GM18502 (cell line): Measurements from ENCODE around the gene MBNL2.

ENCODE experiments used
- ATAC-seq: cut with Tn5 transposase; IDR thresholded peaks from one replicate; pipeline ENCODE4 v1.9.1; 2021; ENCODE audit warnings: mild to moderate bottlenecking; ENCODE audit not compliant: unreplicated experiment, poor library complexity

MBNL2 gene

DNA sequence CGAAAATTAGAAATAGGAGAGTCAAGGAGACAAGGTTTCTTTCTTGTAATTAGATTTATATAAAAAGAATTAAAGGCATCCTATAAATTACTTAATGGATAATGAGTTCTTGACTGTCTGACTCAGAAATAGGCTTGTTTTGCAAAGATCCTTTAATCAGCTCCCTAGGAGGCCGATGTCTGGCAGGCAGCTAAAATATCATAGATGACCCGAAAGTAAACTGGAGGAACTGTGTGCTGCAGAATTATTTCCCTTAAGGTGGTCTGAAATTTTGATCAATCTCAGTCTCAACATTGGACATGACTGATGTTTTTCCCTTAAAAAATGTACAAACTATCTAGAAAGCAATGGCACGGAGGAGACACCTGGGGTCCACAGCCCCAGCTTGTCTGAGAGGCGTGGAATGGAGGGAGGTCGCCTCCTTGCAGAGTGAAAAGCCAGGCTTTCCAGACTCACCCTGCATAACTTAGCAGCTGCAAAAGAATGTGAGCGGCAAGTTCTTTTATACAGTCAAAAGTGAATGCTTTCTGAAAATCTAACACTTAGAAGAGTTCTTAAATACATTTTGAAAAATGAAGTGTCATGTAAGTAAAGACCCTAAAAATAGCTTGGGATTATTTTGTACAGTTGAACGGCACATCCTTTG lies 44.8 kb downstream of the MBNL2 start:
- no peak for ATAC-seq

DNA sequence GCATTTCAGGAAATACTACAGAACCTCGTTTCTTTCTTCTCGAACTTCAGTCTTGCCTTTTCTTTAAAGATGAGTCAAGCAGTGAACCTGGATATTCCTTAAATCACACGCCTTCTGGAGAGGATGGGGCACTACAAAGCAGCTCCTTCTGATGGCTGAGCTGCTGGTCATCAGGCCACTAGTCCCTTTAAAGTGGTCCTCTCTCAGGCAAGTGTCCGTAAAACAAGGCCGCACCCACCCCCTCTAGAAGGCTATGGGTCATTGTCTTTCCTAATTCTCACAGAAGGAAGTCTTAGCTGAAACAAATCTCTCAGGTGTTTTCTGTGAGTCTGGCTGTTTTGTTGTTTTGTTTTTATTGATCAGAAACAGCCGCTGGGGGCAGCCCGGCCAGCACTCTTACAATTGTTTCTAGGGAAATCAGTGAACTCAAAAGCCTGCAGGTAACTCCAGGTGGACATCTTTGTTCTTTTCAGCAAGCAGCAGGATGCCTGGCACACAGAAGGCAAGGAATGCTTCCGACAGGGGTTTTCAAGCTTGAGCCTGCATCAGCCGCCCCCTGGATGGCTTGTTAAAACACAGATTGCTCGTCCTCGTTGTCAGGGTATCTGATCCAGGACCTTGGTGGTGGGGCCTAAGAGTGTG lies 45.4 kb downstream of the MBNL2 start:
- no peak for ATAC-seq

DNA sequence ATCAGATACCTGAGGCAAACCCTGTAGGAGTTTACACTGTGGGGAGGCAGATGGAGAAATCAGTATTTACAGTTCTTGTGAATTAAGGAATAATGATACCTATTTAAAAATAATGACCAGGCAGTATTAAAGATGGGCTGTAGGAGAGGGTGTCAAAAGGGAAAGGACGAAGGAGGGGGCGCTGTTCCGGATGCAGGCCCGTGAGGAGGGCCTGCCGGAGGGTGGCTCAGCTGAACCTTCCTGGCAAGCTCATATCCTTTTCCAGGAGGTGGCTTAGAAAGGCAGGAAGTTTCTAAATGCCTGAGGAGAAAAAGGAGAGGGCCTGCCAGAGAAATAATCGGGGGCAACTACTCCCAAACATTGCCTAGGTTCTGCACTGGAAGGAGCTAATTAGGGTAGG lies 46.6 kb downstream of the MBNL2 start:
- ATAC-seq, result no peak

- ATAC-seq, result no peak
Observed at GRCh38 chr13:97269603-97270002, 47.5 kb downstream of the MBNL2 start.

- no peak for ATAC-seq
Observed at GRCh38 chr13:97272526-97272925, 50.4 kb downstream of the MBNL2 start.

DNA sequence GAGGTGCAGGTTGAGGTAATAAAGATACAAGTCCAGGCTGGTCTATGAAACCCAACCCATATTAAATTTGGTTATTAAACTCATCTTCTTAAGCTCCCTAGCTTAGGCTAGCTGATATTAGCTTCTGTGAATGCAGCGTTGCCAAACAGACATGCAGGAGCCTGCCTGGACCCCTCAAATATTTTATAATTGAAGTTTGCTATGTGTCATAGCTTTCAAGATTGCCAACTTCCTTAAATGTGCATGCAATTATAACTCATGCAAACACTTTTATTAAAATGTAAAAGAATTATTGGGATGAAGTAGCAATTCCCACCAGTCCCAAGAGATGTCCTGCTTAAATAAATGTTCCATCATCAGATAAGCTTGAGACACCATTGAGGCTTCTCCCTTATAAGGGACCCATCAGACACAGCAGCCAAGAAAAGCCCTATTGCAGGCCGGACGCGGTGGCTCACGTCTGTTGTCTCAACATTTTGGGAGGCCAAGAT lies 51.3 kb downstream of the MBNL2 start:
- no peak for ATAC-seq

- ATAC-seq, result no peak
Observed at GRCh38 chr13:97274829-97275649, 52.9 kb downstream of the MBNL2 start.

- no peak for ATAC-seq
Observed at GRCh38 chr13:97275776-97276501, 53.8 kb downstream of the MBNL2 start.

DNA sequence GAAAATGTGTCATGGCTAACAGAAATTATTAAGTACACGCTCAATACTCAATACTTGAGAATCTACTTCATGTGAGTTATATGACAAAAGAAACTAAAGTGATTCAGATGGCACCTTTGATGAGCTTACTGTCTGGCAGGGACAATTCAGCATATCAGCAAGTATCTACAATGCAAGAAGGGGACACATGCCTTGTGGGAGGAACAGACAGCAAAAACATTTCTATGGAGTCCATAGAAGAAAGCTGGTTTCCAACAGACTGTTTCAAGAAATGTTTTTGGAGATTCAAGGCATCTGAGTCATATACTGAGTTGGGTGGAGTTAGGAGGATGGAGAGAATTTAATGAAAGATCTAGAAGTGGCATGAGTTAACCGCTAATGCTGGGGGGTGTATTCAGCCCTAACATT lies 54.7 kb downstream of the MBNL2 start:
- ATAC-seq, result peak; percentile 40

GRCh38 chr13:97278435-97279411 lies 56.6 kb downstream of the MBNL2 start:
- ATAC-seq, result no peak

DNA sequence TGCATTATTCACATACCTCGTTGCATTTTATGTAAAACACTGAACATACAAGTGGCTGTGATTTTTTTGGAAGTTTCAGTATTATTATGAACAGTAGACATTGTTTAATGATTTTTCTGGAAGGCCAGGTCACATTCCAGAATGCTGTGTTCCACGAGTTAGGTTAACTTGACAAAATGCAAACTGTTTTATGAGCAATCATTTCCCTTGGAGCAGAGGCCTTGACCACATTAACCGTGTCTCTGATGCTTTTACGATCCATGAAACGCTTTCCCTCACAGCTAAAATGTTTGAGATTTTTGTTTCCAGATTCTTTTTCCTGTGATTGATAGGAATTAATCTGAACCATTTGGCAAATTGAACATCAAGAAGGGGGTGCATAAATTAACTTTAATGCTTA lies 57.8 kb downstream of the MBNL2 start:
- ATAC-seq, result no peak

GRCh38 chr13:97280478-97280877 lies 58.3 kb downstream of the MBNL2 start:
- ATAC-seq, result peak; percentile 37

DNA sequence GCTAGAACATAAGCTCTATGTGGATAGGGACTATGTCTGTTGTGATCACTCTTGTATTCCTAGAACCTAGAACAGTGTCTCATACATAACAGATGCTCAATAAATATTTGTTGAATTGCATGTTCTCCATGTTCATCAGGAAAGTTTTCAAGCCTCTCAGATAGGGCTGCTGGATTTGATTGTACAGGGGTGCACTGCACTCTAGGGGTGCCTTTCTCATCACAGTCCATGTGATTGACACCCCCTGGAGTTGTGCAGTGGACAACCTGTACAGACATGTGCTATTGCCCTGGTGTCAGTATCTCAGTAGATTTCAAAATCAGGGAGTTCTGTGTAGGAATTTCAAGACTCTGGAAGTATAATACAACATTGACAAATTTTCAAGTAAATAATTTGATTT lies 58.9 kb downstream of the MBNL2 start:
- no peak for ATAC-seq

DNA sequence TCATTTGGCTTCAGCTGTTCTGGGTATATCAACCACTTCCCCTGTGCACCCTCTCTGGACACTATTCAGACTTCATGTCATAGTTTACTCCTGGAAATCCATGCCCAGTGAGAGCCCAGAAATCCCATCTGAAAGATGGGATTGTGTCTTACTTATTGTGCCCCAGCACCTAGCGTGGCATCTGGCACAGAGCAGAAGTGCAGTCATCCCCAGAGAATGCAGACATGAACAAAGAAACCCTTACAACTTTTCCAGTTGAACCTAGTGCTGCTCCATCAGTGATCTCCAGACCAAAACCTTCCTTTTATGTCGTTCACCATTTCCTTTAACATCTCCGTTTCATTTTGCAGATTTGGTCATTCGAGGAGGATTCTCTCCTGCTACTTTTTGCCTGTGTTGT lies 60.6 kb downstream of the MBNL2 start:
- ATAC-seq, result no peak

- peak; percentile 42 for ATAC-seq
Observed at GRCh38 chr13:97283888-97284287, 61.8 kb downstream of the MBNL2 start.

DNA sequence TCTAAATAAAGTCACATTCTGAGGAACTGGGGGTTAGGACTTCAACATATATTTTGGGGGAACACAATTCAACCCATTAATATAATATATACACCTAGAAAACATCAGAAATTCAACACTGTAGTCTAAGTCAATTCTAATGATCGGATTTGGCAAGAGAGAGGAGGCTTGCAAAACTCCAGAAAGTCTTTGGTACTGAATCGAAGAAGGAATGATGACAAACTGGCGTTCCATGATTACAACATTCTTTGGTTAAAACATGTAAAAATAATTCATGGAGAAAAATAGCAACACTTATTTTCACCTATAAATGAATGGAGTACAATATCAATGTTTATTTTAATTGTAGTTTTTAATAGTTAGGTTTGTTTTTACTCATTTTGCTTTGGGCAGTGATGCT lies 62.4 kb downstream of the MBNL2 start:
- ATAC-seq, result no peak

DNA sequence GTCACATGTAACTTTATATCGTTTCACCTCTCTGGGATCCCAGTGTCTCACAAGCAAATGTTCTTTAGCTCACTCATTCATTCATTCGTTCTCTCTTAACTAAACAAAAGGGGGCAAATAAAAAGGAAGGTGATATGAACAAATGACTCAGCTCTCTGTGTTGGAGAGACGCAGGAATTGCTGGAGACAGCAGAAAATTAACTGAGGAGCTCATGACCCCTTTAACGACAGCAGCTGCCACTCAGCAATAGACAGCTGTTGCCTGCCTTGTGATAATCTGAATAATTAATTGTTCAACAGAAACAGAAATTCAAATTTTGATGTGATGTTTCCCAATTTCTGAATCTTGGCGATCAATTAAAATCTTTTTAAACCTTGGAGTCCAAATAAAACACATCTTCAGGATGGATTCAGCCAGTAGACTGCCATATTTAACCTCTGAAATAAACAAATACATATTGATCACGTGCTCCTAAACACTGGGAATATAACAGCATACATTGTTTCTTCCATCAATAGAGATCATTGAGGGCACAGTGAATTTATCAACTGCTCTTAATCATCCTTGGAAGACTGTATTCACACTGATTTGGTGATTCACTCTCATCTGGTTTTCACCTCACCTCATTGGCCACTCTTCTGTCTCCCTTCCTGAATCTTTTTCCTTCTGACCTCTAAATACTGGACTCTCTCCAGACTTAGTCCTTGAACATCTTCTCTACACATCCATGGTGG lies 63.3 kb downstream of the MBNL2 start:
- no peak for ATAC-seq

DNA sequence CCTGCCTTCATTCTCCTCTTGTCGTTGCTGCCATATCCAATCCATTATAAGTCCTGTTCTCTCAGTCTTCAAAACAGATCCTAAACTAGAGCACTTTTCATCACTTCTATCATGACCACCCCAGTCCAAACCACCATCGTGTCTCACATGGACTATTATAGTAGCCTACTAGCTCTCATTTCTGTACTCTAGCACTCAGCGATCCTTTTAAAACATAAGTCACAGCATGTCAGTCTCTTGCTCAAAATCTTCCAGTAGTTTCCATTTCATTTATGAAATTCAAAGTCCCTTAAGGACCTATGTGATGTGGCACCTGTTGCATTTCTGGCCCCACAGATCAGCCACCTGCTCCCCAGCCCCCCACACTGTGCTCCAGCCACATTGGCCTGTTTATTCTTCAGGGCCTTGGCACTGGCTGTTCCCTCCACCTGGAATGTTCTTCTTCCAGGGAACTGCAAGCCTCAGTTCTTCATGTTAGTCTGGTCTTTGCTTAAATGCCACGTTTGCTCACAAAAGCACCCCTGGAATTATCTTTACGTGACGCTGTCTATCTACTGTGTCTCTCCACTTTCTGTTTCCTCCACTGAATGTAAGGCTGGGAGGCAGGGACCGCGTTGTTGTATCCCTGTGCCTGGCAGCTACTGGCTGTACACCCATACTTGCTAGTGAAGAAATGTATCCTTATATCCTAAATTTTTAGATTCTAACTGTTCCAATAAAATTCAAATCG lies 64.3 kb downstream of the MBNL2 start:
- ATAC-seq, result no peak
